Measurements from ENCODE around the gene GMPPB. TPM values are rescaled to one million over a fixed set of nuclear protein-coding genes. Genes with fewer than 3 reads are reported as not detected.

The GMPPB gene
- total RNA-seq, 1 experiment from 2014 or later, result 28.0 TPM

GRCh38 chr3:49715611-49716121, 8.1 kb downstream of the GMPPB start:
- no peak for TF ChIP-seq ZBTB43 (CRISPR knock-in tag; IDR thresholded peaks at IDR 0.05)
- TF ChIP-seq TP53 (CRISPR knock-in tag; IDR thresholded peaks at IDR 0.05), result no peak
- no peak for TF ChIP-seq ZMAT4 (CRISPR knock-in tag; IDR thresholded peaks at IDR 0.05)
- TF ChIP-seq OVOL2 (CRISPR knock-in tag; IDR thresholded peaks at IDR 0.05; ENCODE audit: borderline replicate concordance), result no peak
- no peak for TF ChIP-seq AFF4 (CRISPR knock-in tag; IDR thresholded peaks at IDR 0.05; ENCODE audit: borderline replicate concordance)
- TF ChIP-seq IRF1 (CRISPR knock-in tag; IDR thresholded peaks at IDR 0.05), result no peak
- no peak for TF ChIP-seq NFYB (CRISPR knock-in tag; conservative IDR thresholded peaks at IDR 0.05; ENCODE audit: low read depth)
- no peak for TF ChIP-seq TEAD1 (CRISPR knock-in tag; IDR thresholded peaks at IDR 0.05)
- H3K27ac Mint-ChIP-seq, result no peak overlapping the region
- H3K36me3 Mint-ChIP-seq, result no peaks in the 10 kb centered on the region; the same call in 1 of the 2 replicates
- H3K4me3 Mint-ChIP-seq, result no peak overlapping the region
- no peaks in the 10 kb centered on the region for H3K27me3 Mint-ChIP-seq (ENCODE audit: low read depth)
- POLR2A ChIA-PET, result no interaction called here
- DNase-seq (ENCODE audit: low spot score) (no peak), ATAC-seq (no peak)
- peaks cover 6% of the 10 kb centered on the region for H3K4me1 Mint-ChIP-seq
- CTCF ChIA-PET, result interaction anchor here (0.6 to 1.7 kb wide), 3 partner anchors 12 to 42 kb away, joined by 3 to 8 read pairs (median 5); no protein-coding TSS in a partner anchor
- no peaks in the 10 kb centered on the region for H3K9me3 Mint-ChIP-seq

- POLR2A ChIA-PET, result no interaction called here
- CTCF ChIA-PET, result interaction anchor here (1.0 to 1.7 kb wide), 2 partner anchors 12 to 14 kb away, joined by 5 to 8 read pairs; no protein-coding TSS in a partner anchor
- no peaks in the 10 kb centered on the region for H3K27me3 Mint-ChIP-seq (ENCODE audit: low read depth)
- ATAC-seq (no peak), DNase-seq (ENCODE audit: low spot score) (no peak)
- H3K4me1 Mint-ChIP-seq, result peaks cover 6% of the 10 kb centered on the region
- H3K36me3 Mint-ChIP-seq, result no peaks in the 10 kb centered on the region; the same call in 1 of the 2 replicates
- H3K27ac Mint-ChIP-seq, result no peak overlapping the region
- H3K9me3 Mint-ChIP-seq, result no peaks in the 10 kb centered on the region
- H3K4me3 Mint-ChIP-seq, result no peak overlapping the region
- no peak for TF ChIP-seq ZNF416 (CRISPR knock-in tag; IDR thresholded peaks at IDR 0.05)
- no peak for TF ChIP-seq MLX (CRISPR knock-in tag; IDR thresholded peaks at IDR 0.05)
- TF ChIP-seq USF1 (CRISPR knock-in tag; IDR thresholded peaks at IDR 0.05), result no peak
- no peak for TF ChIP-seq SMAD3 (CRISPR knock-in tag; IDR thresholded peaks at IDR 0.05; ENCODE audit: borderline replicate concordance)
- no peak for TF ChIP-seq CREB1 (CRISPR knock-in tag; IDR thresholded peaks at IDR 0.05)
- no peak for TF ChIP-seq CREM (CRISPR knock-in tag; IDR thresholded peaks at IDR 0.05)
- no peak for TF ChIP-seq ZNF138 (CRISPR knock-in tag; conservative IDR thresholded peaks at IDR 0.05)
- TF ChIP-seq AR (CRISPR knock-in tag; IDR thresholded peaks at IDR 0.05), result no peak
- TF ChIP-seq ZNF532 (CRISPR knock-in tag; IDR thresholded peaks at IDR 0.05; ENCODE audit: borderline replicate concordance), result no peak
Measured at GRCh38 chr3:49714728-49715550, 8.8 kb downstream of the GMPPB start.

All from WTC11 (cell line).